HG03432 (cell line): ENCODE measurements around the gene CPED1.
"Not testable (repeated sequence)": the region's sequence is repeated elsewhere in the genome, so short reads cannot be mapped to it uniquely, and the experiment has no call there.

Experiments used
- ATAC-seq: cut with Tn5 transposase; IDR thresholded peaks from one replicate; pipeline ENCODE4 v1.9.1; 2021; ENCODE audit warnings: mild to moderate bottlenecking, moderate library complexity; ENCODE audit not compliant: unreplicated experiment

CPED1 gene

DNA sequence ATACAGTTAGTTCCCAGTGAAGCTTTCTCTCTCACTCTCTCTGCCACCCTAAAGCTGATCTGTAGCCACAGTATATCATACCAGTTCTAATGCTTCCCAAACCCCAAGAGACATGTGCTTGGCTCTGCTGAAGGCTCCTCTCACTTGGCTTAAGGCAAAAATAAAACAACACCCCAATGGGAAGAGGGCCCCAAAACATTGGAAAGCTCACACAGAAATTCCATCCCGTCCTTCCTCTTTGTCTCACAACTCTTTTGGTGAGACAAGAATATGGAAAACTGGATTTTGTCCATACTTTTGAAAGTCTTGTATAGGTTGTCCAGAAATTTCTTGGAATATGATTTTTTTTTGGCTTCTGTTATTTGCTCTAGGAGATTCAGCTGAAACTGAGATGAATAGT, 284.2 kb downstream of the CPED1 start:
- ATAC-seq = no peak

DNA sequence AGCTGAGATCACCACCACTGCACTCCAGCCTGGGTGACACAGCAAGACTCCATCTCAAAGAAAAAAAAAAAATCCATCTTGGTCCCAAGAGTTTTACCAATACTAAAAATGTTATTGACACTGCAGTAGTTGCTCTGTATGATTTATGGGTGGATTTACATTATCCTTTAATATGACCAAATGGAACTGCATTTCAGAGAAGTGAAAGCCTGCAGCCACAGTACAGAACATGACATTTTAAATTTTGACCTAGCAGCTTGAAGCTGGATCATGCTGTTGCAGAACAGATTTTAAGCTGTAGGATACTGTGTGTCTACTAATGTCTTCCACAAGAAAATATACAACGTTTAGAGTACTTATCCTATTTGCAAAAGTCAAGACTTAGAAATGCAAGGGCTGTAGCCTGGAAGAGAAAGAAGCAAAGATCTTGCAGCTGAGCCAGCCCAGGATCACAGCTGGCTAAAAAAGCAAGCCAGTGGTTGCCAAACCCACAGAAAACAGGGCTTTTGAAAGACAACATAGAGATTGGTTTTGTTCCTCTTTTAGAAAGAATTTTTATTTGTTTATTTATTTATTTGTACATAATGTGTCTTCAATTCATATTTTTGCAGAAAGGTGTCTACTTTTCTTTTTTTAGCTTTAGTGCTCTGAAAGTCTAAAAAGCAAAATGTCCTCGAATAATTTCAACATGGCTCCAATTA, 285.1 kb downstream of the CPED1 start:
- ATAC-seq = peak; percentile 28

DNA sequence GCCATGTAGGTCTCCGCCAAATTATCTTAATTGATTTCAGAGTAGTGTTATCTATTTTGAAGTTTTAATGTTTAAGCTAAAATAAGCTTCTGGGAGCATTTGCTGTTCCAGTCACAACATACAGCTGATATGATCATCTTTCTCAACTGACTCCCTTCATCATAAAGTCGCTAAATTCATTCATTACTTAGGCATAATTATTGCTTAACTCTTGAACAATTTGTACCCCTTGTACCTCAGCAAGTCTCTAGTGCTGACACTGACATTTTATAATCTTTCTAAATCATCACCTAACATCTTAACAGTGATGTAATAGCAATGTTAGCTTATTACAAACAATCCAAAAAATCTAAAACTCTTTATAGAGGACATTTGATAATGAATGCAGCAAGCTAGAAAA, 286.0 kb downstream of the CPED1 start:
- ATAC-seq = no peak

DNA sequence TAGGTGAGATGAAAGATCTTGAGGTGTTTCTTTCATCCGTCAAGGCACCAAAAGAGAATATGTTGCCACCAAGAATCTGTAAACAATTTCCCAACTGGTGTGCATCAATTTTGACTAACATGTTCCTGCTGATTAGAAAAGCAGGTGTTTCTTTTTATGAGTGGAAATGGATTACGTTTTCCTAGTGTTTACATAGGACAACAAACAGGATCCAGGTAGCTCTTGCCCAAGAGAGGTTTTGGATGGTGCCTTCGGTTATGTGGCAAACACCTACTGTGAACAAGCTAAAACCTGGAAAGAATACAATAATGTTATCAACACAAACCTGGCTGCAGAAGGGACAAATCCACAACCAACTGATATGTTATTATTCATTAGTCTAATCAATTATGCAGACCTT, 286.7 kb downstream of the CPED1 start:
- no peak for ATAC-seq

DNA sequence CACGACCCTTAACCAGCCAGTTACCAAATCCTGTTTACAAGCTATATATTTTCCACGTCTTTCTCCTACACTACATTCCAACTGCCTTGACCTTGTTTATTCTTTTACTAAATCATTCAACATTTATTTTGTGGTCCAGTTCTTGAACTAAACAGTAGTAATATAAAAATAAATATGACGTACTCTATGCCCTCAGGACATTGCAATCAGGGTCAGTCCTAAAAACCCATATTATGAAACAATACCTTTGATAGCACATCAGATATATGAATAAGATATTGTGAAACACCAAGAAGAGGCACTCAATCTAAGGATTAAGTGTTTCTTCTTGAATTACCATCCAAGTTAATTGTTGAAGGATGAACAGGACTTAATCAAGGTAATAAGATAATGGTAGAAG, 287.8 kb downstream of the CPED1 start:
- ATAC-seq = no peak

DNA sequence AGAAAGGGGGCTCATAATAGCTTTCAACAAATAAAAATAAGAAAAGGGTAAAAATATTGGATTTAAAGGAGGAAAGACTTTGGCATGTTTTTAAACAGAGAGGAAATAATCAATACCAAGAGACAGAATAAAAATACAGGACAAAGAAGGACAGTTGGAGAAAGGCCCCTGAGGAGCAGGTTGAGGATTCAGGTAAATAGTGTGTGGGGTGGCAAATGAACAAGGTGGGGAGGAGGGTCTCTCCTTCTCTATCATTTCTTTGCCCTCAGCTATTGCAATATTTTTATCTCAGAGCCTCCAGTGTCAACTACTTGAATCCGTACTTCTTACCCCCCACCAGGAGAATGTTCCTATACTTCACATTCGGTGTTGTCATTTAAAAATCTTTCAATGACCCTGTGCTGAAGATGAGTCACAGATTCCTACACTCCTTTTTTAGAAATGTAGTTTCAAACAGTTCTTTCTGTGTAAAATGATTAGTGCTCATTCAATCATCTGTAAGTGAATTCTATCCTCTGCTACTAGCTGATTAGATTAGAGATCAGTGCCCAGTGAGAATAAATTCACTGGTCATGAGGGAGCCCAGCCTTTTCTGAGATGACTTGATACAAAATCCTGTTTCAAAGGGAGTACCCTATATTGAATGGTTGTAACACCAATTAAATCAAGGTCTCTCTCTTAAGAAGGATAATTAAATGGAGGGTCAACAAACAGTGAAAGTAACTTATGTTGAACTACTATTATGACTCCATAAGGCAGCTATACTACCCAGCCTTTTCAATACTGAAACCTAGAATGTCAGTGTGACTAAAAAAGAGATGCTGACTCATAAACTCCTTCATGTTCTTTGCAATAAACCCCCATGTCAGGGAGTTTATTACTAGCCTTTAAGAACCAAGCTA, 289.9 kb downstream of the CPED1 start:
- peak; percentile 99 for ATAC-seq

DNA sequence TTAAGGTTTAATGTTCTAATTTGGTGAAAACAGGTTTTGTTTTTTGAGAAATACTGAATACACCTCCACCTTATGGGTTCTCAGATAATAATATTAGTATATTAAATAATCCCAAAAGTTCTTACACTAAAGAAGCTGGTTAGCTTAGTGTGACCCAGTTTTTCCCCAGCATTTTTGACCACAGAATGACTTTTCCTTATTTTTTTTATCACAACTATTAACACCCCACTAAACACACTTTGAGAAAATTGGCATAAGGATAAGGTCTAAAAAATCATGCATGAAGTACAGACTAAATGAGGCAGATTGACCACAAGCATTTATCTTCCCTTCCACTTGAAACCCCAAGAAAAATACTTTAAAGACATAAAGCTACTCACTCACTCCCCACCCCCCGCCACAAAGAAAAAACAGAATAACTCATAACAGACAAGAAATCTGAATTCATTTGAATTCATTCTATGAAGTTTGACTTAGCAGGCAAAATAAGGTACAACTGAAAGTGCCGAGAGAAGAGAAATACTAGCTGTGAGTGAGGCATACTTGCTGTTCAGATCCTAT, 290.6 kb downstream of the CPED1 start:
- peak; percentile 11 for ATAC-seq

DNA sequence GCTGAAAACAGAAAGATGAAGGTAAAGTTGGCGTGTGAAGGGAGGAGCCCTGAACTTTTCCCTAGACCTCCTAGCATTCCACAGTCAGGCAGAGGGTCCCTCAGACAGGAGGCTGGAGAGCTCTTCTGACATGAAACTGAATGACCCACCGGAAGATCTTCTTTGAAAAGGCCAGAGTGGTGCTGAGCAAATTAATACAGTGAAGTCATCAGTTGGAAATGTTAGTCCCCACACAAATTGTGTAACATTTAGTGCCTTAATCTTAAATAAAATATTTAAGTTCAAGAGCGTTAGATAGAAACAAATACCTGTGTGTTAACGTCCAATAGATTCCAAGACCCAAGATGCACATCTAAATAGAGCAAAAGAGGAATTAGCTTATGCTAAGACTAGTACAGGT, 291.3 kb downstream of the CPED1 start:
- no peak for ATAC-seq

DNA sequence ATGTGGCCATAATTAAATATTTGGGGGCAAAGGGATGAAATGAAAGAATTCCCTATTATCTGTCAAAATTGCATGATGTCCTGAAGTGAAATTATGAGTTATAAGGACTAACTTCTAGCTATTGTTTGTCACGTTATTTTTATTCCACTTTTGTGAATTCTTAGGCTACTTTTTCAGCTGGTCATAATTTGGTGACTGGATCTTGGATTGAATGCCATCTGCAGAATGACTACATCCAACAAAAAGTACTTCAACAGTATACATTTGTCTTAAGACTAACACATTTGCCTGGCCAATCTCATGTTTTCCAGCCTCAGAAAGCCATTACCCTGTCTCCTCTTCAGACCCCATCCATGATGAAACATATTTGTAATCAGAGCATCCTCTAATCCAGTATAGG, 292.1 kb downstream of the CPED1 start:
- no peak for ATAC-seq

DNA sequence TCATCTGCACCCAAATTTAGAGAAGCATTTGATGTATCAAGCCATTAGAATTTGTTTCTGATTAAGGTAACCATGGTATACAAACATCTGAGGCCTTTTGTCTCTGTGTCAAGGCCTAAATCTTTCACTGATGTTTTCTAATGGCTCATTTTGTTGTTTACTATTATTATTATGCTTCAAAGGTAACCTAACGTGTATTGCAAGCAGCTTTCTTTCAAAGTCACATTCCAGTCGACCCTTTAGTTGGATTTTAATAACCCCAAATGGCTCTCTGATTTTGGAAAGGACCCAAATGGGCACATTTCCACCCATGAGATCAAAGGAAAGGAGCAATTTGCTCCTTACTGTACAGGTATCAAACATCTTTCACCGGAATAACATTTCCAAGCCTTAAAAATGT, 293.6 kb downstream of the CPED1 start:
- no peak for ATAC-seq

DNA sequence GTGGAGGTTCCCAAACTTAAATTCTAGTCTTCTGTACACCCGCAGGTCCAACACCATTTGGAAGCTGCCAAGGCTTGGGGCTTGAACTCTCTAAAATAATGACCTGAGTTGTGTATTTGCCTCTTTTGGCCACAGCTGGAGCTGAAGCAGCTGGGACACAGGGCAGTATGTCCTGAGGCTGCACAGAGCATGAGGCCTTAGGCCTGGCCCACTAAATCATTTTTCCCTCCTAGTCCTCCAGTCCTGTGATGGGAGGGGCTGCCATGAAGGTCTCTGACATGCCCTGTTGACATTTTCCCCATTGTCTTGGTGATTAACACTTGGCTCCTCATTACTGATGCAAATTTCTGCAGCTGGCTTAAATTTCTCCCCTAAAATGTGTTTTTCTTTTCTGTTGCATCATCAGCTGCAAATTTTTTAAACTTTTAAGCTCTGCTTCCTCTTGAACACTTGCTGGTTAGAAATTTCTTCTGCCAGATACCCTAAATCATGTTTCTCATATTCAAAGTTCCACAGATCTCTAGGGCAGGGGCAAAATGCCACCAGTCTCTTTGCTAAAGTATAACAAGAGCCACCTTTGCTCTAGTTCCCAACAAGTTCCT, 296.7 kb downstream of the CPED1 start:
- no peak for ATAC-seq

DNA sequence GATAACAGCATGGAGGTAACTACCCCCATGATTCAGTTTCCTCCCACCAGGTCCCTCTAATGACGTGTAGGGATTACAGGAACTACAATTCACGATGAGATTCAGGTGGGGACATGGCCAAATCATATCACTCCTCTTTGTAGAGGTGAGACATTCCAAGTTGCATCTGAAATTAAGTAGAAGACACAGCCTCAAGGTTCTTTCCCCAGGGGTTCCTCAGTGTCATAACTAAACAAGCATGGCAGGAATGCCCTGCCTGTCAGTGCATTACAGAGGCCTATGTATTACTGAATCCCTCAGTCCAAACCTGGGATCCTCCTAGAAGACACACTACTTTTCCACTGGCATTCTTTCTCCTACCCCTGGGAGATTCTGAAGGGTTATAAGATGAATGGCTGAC, 297.7 kb downstream of the CPED1 start:
- no peak for ATAC-seq

DNA sequence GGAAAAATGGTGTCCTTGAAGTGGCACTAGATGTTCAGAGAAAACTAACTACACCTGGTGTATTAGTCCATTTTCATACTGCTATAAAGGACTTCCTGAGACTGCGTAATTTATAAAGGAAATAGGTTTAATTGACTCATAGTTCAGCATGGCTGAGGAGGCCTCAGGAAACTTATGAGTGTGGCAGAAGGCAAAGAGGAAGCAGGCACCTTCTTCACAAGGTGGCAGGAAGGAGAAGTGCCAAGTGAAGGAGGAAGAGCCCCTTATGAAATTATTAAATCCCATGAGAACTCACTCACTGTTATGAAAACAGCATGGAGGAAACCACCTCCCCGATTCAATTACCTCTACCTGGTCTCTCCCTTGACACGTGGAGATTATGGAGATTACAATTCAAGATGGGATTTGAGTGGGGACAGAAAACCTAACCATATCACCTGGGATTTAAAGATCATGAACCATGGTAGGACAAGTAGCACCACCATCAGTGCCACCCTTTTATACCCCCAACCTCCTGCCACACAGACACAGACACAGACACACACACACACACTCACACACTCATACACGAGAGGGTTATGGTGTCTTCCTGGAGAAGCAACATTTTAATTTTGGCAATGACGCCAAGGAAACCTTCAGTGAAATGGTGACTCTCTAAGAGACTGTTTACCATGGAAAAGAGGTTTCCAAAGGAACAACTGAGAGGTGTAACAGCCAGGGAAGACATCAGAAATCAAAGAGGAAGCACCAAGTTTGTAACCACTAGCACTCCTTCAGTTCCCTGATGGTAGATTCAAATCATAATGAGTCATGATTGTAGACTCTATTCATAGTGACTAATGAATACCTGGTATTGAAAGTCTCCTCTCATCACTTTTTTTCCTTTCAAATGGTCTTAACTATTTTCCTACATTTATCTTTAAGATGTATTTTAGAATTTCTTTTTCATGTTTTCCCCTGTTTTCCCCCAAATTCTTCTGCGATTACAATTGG, 298.5 kb downstream of the CPED1 start:
- no peak for ATAC-seq

DNA sequence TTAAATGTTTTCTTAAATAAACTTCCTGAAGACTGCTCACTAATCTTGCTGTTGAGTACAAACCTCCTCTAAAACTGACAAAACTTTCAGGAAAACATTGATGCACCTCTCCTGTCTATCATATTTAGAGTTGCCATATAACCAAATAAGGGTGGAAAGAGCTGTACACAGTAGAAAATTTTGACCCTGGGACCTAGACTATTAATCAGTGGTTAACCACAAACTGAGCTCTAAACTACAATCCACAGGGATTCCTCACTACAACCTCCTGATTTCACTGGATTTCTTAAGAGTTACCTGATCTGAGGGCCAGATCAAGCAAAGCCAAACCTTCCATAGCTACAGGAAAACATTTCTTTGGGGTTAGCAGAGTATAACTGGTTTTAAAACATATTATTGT, 300.4 kb downstream of the CPED1 start:
- ATAC-seq = no peak

DNA sequence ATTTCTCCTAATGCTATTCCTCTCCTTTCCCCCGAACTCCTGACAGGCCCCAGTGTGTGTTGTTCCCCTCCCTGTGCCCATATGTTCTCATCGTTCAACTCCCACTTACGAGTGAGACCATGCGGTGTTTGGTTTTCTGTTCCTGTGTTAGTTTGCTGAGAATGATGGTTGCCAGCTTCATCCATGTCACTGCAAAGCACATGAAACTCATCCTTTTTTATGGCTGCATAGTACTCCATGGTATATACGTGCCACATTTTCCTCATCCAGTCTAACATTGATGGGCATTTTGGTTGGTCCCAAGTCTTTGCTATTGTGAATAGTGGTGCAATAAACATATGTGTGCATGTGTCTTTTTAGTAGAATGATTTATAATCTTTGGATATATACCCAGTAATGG, 301.4 kb downstream of the CPED1 start:
- not testable (repeated sequence) for ATAC-seq

DNA sequence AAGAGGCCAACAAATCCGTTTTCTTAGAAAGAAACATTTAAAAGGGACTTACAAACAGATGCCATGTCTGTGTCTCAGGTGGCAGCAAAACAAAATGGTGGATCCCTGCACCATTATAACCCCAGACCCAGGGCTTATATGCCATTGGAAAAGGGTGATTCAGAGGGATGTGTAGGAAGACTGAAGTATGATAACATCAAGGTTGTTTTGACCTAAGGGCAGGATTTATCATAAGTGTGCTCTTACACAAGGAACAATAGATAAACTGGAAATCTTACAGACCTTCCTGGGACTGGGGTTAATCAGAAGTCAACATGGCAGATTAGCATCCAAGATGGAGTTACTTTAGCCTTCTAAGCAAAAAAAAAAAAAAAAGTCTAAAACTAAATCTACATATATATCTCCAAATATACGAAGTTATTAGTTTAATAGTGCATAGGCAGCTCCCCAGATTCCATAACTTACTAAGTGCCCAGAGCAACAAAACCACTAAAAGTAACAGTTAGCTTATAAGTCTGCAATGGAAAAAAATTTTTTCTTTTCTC, 306.0 kb downstream of the CPED1 start:
- ATAC-seq = no peak

DNA sequence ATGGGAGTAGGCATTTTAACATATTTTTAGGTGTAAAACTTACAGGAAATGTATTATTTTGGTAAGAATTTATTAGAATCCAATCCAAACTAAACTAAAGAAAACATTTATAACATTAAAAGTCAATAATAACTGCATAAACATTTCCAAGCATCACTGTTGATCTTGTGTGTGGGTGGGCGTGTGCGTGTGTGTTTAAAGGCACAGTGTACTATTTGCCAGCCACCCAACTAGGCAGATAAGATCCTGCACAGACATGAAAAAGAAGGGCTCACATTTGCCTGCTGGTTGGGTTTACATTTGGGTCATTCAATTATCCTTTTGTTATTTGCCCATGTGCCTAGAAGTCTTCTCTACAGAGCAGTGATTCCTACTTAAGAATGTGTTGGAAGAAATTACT, 309.3 kb downstream of the CPED1 start:
- no peak for ATAC-seq

DNA sequence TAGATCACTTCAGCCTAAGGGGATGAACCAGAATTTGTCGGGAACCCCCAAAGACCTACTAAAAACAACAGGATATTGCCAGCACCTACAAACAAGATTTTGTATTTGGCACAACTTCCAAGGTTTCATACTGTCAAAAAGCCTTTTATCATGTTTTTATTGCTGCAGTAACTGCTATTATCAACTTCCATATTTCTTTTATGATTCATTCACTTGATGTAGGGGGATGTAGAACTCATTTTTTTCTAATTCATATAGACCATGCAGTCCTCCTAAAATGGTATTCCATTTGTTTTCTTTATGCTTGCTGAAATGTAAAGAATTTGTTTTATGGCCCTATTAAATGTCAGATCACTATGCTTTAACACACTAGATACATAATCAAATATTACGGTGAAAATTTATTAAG, 310.3 kb downstream of the CPED1 start:
- ATAC-seq = no peak

DNA sequence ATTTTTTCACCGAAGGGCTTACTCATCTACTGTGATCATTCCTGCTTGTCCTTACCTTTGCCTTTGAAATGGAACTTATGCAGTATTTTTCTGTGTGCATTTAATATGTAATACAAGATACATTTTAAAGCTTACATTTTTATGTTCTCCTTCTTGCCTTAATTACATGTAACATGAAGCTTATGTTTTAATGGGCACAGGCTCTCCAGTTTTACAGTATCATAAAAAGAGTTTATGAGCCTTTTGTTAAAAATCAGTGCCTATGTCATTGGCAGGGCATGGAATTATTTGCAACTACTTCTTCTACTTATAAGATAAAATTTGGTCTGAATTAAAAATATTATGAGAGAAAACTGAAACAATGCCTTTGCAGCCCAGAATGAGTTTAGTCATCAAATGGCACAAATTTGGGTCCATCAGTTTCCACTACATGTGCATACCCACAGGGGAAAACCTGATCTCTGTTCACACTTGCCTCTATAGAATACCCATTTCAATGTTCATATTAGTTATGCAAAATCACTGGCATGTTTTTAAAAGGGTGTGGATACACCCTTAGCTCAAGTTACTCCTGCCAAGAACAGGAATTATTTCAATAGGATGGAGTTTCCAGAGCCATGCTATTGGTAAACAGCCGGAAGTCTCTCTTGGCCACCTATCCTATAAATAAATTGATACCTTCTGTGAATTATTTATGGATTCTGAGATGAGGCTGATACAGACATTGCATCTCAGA, 312.3 kb downstream of the CPED1 start:
- ATAC-seq = no peak
